GM10847 (cell line): ENCODE measurements around the gene RAD54L.

Experiments used
- POLR2A ChIP-seq: IDR thresholded peaks from 2 replicates; pipeline ENCODE4 v1.6.1; 2011; ENCODE audit not compliant: insufficient read length; ENCODE audit errors: extremely low read depth

The RAD54L gene

GRCh38 chr1:46277658-46278373 is 30.3 kb downstream of the RAD54L start:
- TF ChIP-seq POLR2A, result no peak

- no peak for TF ChIP-seq POLR2A
These were observed 31.2 kb downstream of the RAD54L start for GRCh38 chr1:46278807-46279206.

- TF ChIP-seq POLR2A, result no peak
These were observed 32.5 kb downstream of the RAD54L start for GRCh38 chr1:46280092-46280491.

- TF ChIP-seq POLR2A, result no peak
These were observed 33.5 kb downstream of the RAD54L start for GRCh38 chr1:46281021-46281420.

- TF ChIP-seq POLR2A, result no peak
These were observed 36.5 kb downstream of the RAD54L start for GRCh38 chr1:46284058-46284457.

- TF ChIP-seq POLR2A, result no peak
These were observed 37.3 kb downstream of the RAD54L start for GRCh38 chr1:46284597-46285564.

- no peak for TF ChIP-seq POLR2A
These were observed 38.3 kb downstream of the RAD54L start for GRCh38 chr1:46285730-46286477.

GRCh38 chr1:46288485-46289133 is 41.0 kb downstream of the RAD54L start:
- TF ChIP-seq POLR2A, result no peak

GRCh38 chr1:46289134-46289494 is 41.6 kb downstream of the RAD54L start:
- no peak for TF ChIP-seq POLR2A

- no peak for TF ChIP-seq POLR2A
These were observed 42.4 kb downstream of the RAD54L start for GRCh38 chr1:46289976-46290375.

- TF ChIP-seq POLR2A, result no peak
These were observed 47.7 kb downstream of the RAD54L start for GRCh38 chr1:46295306-46295705.

GRCh38 chr1:46298387-46298786 is 50.8 kb downstream of the RAD54L start:
- no peak for TF ChIP-seq POLR2A

- no peak for TF ChIP-seq POLR2A
These were observed 53.3 kb downstream of the RAD54L start for GRCh38 chr1:46300673-46301405.

GRCh38 chr1:46301406-46301807 is 53.8 kb downstream of the RAD54L start:
- no peak for TF ChIP-seq POLR2A
